ENCODE results near the gene DOCK1.

Gene DOCK1

DNA sequence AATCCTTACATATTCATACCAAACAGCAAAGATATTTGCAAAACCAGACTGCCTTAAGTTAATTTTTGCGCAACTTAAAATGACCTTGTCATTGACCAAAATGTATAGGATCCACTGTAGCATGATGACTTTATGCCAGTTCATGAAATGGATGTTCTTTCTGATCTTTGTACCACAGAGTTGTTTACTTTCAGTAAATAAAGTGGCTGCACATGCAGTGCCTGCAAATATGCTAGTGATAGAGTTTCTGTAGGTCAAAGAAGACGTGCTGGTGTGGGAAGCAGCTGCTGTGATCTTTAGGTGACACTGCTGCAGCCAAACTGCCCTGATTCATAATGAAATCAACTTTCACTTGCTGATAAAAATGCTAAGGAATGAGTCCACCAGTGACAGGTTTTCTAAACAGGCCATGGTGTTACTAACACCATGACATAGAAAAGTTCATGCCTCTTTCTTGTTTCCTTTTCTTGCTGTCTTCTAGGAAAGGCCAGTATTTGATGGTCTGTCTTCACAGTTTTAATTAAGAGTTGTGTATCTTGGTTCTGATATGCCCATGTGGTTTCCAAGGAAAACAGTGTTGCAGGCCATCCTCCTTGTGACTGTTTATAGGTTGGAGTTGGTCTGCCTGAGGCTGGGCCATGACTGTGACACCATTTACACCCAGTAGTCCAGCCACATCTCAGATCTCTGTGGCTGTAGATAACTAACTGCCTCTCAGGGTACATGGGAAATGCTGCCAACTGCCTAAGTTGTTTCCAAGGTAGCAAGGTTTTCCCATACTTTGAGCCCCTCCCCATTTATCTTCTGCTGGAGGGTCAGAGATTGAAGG, 228.7 kb downstream of the DOCK1 start:
- H3K4me3 ChIP-seq (ENCODE audit: control insufficient read depth, low read depth, low read length): no peak overlapping the region
- DNase-seq (ENCODE audit: low read depth): no peak
- TF ChIP-seq CTCF (IDR thresholded peaks at IDR 0.05; ENCODE audit: control insufficient read depth, insufficient read depth, low read depth, low read length, missing control alignments): no peak

GRCh38 chr10:127135844-127136577, 230.8 kb downstream of the DOCK1 start:
- no peak for DNase-seq (ENCODE audit: low read depth)
- TF ChIP-seq CTCF (IDR thresholded peaks at IDR 0.05; ENCODE audit: control insufficient read depth, insufficient read depth, low read depth, low read length, missing control alignments): no peak
- H3K4me3 ChIP-seq (ENCODE audit: control insufficient read depth, low read depth, low read length): no peak overlapping the region

DNA sequence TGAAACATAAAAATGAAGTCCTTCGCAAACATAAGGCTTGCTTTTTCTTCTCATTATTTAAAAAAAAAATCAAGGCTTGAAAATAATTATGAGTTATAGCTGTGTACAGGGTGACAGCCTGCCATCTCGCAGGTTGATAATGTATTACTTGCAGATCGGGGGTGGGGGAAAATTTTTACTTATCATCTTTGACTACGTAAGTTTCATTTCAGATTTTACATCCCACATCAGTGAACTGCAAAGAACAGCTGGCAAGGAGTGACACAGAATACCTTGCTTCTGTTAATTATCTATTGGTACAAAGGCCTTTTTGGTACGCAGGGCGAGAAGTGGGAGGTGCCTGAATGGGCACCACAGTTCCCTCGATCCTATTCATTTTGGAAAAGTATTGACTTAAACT, 232.2 kb downstream of the DOCK1 start:
- no peak for TF ChIP-seq CTCF (IDR thresholded peaks at IDR 0.05; ENCODE audit: control insufficient read depth, insufficient read depth, low read depth, low read length, missing control alignments)
- no peak for DNase-seq (ENCODE audit: low read depth)
- H3K4me3 ChIP-seq (ENCODE audit: control insufficient read depth, low read depth, low read length): no peak overlapping the region

DNA sequence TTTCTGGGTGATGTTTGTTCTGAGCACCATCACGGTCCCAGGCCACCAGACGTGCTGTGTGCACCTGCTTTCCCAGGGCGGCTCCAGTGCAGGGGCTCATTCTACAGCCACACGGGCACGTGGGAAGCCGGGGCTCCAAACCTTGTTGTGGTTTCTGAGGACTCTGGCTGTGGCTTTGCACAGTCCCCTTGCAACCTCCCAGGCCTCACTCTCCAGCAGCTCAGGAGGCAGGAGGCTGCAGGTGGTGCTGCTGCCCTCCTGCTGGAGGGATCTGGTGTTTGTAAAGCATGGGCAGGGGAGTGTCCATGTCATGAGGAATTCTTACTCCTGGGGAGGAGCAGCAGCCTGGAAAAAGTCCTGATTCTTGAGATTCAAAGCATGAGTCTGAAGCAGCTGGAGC, 236.9 kb downstream of the DOCK1 start:
- H3K4me3 ChIP-seq (ENCODE audit: control insufficient read depth, low read depth, low read length): no peak overlapping the region
- no peak for DNase-seq (ENCODE audit: low read depth)
- TF ChIP-seq CTCF (IDR thresholded peaks at IDR 0.05; ENCODE audit: control insufficient read depth, insufficient read depth, low read depth, low read length, missing control alignments): no peak

- DNase-seq (ENCODE audit: low read depth): no peak
- no peak overlapping the region for H3K4me3 ChIP-seq (ENCODE audit: control insufficient read depth, low read depth, low read length)
- TF ChIP-seq CTCF (IDR thresholded peaks at IDR 0.05; ENCODE audit: control insufficient read depth, insufficient read depth, low read depth, low read length, missing control alignments): no peak
Observed at GRCh38 chr10:127142856-127143255, 237.6 kb downstream of the DOCK1 start.

- TF ChIP-seq CTCF (IDR thresholded peaks at IDR 0.05; ENCODE audit: control insufficient read depth, insufficient read depth, low read depth, low read length, missing control alignments): no peak
- no peak overlapping the region for H3K4me3 ChIP-seq (ENCODE audit: control insufficient read depth, low read depth, low read length)
- no peak for DNase-seq (ENCODE audit: low read depth)
Observed at GRCh38 chr10:127145173-127145572, 239.9 kb downstream of the DOCK1 start.
